Transverse colon (tissue), 1 donor: ENCODE measurements around the gene SP2.

ENCODE experiments used
- EP300 ChIP-seq: sonication (generic); formaldehyde crosslinking; IDR thresholded peaks from one replicate; pipeline ENCODE4 v1.6.1; 2017; ENCODE audit warnings: antibody characterized with exemption, low read depth
- POLR2A ChIP-seq: fragments of 450-650 bp; IDR thresholded peaks from one replicate; pipeline ENCODE4 v1.6.1; 2016; ENCODE audit warnings: antibody characterized with exemption, mild to moderate bottlenecking, moderate library complexity

DNA sequence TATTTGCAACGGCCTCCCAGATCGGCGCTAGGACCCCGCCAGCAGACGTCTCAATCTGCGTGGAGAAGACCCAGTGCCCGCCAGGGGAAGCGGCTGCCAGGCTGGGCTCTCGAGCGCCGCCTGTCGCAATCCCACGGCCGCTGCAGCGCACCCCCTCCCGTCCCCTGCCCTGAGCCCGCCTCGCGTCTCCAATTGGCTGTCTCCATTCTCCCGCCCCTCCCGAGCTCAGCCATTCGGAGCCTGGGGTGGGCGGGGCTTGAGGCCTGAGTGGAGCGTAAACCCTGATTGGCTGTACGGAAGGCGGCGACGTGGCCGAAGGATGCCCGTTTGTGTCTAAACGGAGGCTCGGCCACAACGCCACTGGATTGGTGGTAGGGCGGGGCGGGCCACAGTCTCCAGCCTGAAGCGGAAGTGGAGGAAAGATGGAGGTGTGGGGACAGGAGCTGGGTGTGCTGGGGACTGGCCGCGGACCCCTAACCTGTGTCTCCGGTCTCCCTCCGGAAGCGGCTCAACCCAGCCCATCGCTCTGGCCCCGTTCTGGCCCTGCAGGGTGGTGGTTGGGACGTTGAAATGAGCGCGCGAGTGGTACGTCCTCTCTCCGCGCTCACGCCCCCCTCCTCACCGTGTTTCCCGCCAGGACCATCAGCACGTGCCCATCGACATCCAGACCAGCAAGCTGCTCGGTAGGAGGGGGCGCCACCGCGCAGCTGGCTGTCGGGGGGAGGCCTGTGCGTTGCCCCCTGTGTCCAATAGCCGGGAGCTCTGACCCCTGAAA is 74.9 kb downstream of the SP2 start, which contains the start of gene CDK5RAP3:
- TF ChIP-seq EP300: no peak
- peak; percentile 78 for TF ChIP-seq POLR2A
